ENCODE results near the gene VTI1A.

Gene VTI1A

DNA sequence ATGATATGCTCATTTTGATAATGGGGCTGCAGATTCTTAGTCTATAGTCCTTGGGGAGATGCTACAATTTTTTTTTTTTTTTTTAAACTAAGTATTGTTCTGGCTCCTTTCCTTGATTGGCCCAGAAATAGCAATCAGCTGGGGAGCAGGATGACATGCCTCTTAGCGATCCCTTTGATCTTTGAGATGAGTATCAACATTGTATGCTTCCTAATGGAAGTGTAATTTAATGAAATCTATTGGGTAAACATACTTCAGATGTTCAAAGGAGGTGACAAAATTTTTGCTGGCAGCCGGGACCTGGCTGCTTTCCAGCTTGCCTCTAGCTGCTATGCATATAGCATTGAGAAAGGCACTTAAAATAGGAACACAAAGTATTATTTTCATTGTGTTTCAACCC, 43.5 kb downstream of the VTI1A start (continued):
- TF ChIP-seq ZNF791 (tag by site-specific recombination; IDR thresholded peaks at IDR 0.05) (no peak), ZNF701 (tag by site-specific recombination; IDR thresholded peaks at IDR 0.05) (no peak), ZBTB20 (tag by site-specific recombination; IDR thresholded peaks at IDR 0.05) (no peak), TRIM28 (IDR thresholded peaks at IDR 0.05; ENCODE audit: borderline replicate concordance, low read length) (no peak), ZNF311 (tag by site-specific recombination; IDR thresholded peaks at IDR 0.05; ENCODE audit: borderline replicate concordance) (no peak), ZNF76 (tag by site-specific recombination; IDR thresholded peaks at IDR 0.05; ENCODE audit: borderline replicate concordance, low read depth) (no peak), SCRT1 (tag by site-specific recombination; IDR thresholded peaks at IDR 0.05; ENCODE audit: borderline replicate concordance) (no peak), ZNF768 (tag by site-specific recombination; IDR thresholded peaks at IDR 0.05) (no peak), YY1 (tag by site-specific recombination; IDR thresholded peaks at IDR 0.05) (no peak), KLF10 (tag by site-specific recombination; IDR thresholded peaks at IDR 0.05) (0 out of 2 replicates have a peak, but pooled peaks have one; percentile 45), ZNF555 (tag by site-specific recombination; conservative IDR thresholded peaks at IDR 0.05) (no peak), ZBTB44 (tag by site-specific recombination; IDR thresholded peaks at IDR 0.05) (peak; percentile 46; the same call in 1 of the 2 replicates), ZNF610 (tag by site-specific recombination; IDR thresholded peaks at IDR 0.05; ENCODE audit: borderline replicate concordance) (no peak), ZNF585B (tag by site-specific recombination; IDR thresholded peaks at IDR 0.05) (no peak), ZBTB1 (tag by site-specific recombination; IDR thresholded peaks at IDR 0.05) (no peak), ZNF350 (tag by site-specific recombination; IDR thresholded peaks at IDR 0.05) (no peak), ZNF366 (tag by site-specific recombination; conservative IDR thresholded peaks at IDR 0.05) (peak; percentile 87), WT1 (tag by site-specific recombination; IDR thresholded peaks at IDR 0.05) (peak; percentile 42; the same call in 1 of the 2 replicates), MYNN (tag by site-specific recombination; IDR thresholded peaks at IDR 0.05; ENCODE audit: borderline replicate concordance) (no peak), ZNF16 (tag by site-specific recombination; IDR thresholded peaks at IDR 0.05; ENCODE audit: low read depth) (no peak), ZNF394 (tag by site-specific recombination; IDR thresholded peaks at IDR 0.05; ENCODE audit: borderline replicate concordance) (peak; percentile 45; the same call in 1 of the 2 replicates), ZNF174 (tag by site-specific recombination; IDR thresholded peaks at IDR 0.05) (no peak), ZSCAN30 (tag by site-specific recombination; IDR thresholded peaks at IDR 0.05) (no peak)
- TF ChIP-seq, protein P1, sequence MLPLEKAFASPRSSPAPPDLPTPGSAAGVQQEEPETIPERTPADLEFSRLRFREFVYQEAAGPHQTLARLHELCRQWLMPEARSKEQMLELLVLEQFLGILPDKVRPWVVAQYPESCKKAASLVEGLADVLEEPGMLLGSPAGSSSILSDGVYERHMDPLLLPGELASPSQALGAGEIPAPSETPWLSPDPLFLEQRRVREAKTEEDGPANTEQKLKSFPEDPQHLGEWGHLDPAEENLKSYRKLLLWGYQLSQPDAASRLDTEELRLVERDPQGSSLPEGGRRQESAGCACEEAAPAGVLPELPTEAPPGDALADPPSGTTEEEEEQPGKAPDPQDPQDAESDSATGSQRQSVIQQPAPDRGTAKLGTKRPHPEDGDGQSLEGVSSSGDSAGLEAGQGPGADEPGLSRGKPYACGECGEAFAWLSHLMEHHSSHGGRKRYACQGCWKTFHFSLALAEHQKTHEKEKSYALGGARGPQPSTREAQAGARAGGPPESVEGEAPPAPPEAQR (tag by site-specific recombination; IDR thresholded peaks at IDR 0.05) = no peak
- TF ChIP-seq, protein P2, sequence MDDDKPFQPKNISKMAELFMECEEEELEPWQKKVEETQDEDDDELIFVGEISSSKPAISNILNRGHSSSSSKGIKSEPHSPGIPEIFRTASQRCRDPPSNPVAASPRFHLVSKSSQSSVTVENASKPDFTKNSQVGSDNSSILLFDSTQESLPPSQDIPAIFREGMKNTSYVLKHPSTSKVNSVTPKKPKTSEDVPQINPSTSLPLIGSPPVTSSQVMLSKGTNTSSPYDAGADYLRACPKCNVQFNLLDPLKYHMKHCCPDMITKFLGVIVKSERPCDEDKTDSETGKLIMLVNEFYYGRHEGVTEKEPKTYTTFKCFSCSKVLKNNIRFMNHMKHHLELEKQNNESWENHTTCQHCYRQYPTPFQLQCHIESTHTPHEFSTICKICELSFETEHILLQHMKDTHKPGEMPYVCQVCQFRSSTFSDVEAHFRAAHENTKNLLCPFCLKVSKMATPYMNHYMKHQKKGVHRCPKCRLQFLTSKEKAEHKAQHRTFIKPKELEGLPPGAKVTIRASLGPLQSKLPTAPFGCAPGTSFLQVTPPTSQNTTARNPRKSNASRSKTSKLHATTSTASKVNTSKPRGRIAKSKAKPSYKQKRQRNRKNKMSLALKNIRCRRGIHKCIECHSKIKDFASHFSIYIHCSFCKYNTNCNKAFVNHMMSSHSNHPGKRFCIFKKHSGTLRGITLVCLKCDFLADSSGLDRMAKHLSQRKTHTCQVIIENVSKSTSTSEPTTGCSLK (tag by site-specific recombination; IDR thresholded peaks at IDR 0.05) = no peak
- TF ChIP-seq, protein P3, sequence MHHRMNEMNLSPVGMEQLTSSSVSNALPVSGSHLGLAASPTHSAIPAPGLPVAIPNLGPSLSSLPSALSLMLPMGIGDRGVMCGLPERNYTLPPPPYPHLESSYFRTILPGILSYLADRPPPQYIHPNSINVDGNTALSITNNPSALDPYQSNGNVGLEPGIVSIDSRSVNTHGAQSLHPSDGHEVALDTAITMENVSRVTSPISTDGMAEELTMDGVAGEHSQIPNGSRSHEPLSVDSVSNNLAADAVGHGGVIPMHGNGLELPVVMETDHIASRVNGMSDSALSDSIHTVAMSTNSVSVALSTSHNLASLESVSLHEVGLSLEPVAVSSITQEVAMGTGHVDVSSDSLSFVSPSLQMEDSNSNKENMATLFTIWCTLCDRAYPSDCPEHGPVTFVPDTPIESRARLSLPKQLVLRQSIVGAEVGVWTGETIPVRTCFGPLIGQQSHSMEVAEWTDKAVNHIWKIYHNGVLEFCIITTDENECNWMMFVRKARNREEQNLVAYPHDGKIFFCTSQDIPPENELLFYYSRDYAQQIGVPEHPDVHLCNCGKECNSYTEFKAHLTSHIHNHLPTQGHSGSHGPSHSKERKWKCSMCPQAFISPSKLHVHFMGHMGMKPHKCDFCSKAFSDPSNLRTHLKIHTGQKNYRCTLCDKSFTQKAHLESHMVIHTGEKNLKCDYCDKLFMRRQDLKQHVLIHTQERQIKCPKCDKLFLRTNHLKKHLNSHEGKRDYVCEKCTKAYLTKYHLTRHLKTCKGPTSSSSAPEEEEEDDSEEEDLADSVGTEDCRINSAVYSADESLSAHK (tag by site-specific recombination; IDR thresholded peaks at IDR 0.05) = 0 out of 2 replicates have a peak, but pooled peaks have one; percentile 43
- TF ChIP-seq, protein P4, sequence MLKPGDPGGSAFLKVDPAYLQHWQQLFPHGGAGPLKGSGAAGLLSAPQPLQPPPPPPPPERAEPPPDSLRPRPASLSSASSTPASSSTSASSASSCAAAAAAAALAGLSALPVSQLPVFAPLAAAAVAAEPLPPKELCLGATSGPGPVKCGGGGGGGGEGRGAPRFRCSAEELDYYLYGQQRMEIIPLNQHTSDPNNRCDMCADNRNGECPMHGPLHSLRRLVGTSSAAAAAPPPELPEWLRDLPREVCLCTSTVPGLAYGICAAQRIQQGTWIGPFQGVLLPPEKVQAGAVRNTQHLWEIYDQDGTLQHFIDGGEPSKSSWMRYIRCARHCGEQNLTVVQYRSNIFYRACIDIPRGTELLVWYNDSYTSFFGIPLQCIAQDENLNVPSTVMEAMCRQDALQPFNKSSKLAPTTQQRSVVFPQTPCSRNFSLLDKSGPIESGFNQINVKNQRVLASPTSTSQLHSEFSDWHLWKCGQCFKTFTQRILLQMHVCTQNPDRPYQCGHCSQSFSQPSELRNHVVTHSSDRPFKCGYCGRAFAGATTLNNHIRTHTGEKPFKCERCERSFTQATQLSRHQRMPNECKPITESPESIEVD (tag by site-specific recombination; IDR thresholded peaks at IDR 0.05) = peak; percentile 74
- TF ChIP-seq, protein P5, sequence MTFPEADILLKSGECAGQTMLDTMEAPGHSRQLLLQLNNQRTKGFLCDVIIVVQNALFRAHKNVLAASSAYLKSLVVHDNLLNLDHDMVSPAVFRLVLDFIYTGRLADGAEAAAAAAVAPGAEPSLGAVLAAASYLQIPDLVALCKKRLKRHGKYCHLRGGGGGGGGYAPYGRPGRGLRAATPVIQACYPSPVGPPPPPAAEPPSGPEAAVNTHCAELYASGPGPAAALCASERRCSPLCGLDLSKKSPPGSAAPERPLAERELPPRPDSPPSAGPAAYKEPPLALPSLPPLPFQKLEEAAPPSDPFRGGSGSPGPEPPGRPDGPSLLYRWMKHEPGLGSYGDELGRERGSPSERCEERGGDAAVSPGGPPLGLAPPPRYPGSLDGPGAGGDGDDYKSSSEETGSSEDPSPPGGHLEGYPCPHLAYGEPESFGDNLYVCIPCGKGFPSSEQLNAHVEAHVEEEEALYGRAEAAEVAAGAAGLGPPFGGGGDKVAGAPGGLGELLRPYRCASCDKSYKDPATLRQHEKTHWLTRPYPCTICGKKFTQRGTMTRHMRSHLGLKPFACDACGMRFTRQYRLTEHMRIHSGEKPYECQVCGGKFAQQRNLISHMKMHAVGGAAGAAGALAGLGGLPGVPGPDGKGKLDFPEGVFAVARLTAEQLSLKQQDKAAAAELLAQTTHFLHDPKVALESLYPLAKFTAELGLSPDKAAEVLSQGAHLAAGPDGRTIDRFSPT (tag by site-specific recombination; IDR thresholded peaks at IDR 0.05) = no peak
